Gastrocnemius medialis (tissue), 4 donors: ENCODE results near the gene DCP1B. TPM values are rescaled to one million over a fixed set of nuclear protein-coding genes. Genes with fewer than 3 reads are reported as not detected.

Experiments used
- ATAC-seq, 2 donors: fragments of 150-250 bp; one replicate each; pipeline ENCODE4 v1.9.1; 2016
- DNase-seq, 2 donors: peaks; one replicate each; pipeline ENCODE4 v3.0.0-alpha.2; 2019
- H3K27ac ChIP-seq, 4 donors: fragments of 200-600 bp; sonication (generic); 1 replicate in 1 of 4; 2 replicates in 3 of 4; pipeline ENCODE4 v1.5.1; 2016 to 2018; ENCODE audit warnings: mild to moderate bottlenecking in 2 of 4, moderate library complexity in 1 of 4
- H3K27me3 ChIP-seq, 3 donors: fragments of 200-600 bp; sonication (generic) in 2 of 3; 1 replicate in 1 of 3; 2 replicates in 2 of 3; pipeline versions ENCODE4 v1.5.1 to v1.6.0; 2016 to 2019; ENCODE audit warnings: mild to moderate bottlenecking in 1 of 3, moderate library complexity in 1 of 3
- H3K36me3 ChIP-seq, 2 donors: fragments of 200-600 bp; sonication (generic) in 1 of 2; one replicate each; pipeline ENCODE4 v1.5.1; 2017 to 2018
- H3K4me1 ChIP-seq, 2 donors: fragments of 200-600 bp; sonication (generic) in 1 of 2; one replicate each; pipeline ENCODE4 v1.5.1; 2016 to 2017; ENCODE audit warnings: mild to moderate bottlenecking in 2 of 2
- H3K4me3 ChIP-seq, 4 donors: fragments of 200-600 bp; sonication (generic) in 3 of 4; 1 replicate in 1 of 4; 2 replicates in 3 of 4; pipeline ENCODE4 v1.5.1; 2016 to 2019; ENCODE audit warnings: mild to moderate bottlenecking in 2 of 4
- H3K9me3 ChIP-seq, 3 donors: fragments of 200-600 bp; sonication (generic) in 2 of 3; 1 replicate in 1 of 3; 2 replicates in 2 of 3; pipeline ENCODE4 v1.5.1; 2016 to 2019
- POLR2A ChIP-seq, 2 donors: fragments of 450-650 bp; IDR thresholded peaks; one replicate each; pipeline ENCODE4 v1.6.1; 2017; ENCODE audit warnings: antibody characterized with exemption in 2 of 2, mild to moderate bottlenecking in 2 of 2, moderate library complexity in 2 of 2
- in situ Hi-C, 4 donors: fragments of 200-750 bp; cut with MboI; loops; one replicate each; pipeline versions ENCODE4 v1.15.0 to v1.8.0; 2017; ENCODE audit warnings: low sequenced_read_pairs in 4 of 4
- intact Hi-C: fragments of 100-400 bp; cut with DNase I; formaldehyde crosslinking; loops from one replicate; pipeline ENCODE4 v1.15.1; 2023; ENCODE audit warnings: low total_unique reads
- total RNA-seq, 4 donors: library from RNA; depleted of rRNA; stranded (reverse); fragments of >200 nt; gene quantifications; one replicate each; pipeline versions ENCODE4 v1.1.0 to v1.2.3, GENCODE V29; 2016
- TF ChIP-seq, protein P1 (sequence below), 5 experiments: fragments of 450-650 bp in 3 of 5; fragments of 200-600 bp in 2 of 5; sonication (generic) in 2 of 5; IDR thresholded peaks in 4 of 5; conservative IDR thresholded peaks in 1 of 5; 1 replicate in 4 of 5; 2 replicates in 1 of 5; pipeline ENCODE4 v1.5.1; 2016 to 2019; ENCODE audit warnings: antibody characterized with exemption in 5 of 5, mild to moderate bottlenecking in 3 of 5, moderate library complexity in 3 of 5

Gene DCP1B
- total RNA-seq, 4 donors from 2014 or later, result 11.5 to 13.5 (median 12.4) TPM

DNA sequence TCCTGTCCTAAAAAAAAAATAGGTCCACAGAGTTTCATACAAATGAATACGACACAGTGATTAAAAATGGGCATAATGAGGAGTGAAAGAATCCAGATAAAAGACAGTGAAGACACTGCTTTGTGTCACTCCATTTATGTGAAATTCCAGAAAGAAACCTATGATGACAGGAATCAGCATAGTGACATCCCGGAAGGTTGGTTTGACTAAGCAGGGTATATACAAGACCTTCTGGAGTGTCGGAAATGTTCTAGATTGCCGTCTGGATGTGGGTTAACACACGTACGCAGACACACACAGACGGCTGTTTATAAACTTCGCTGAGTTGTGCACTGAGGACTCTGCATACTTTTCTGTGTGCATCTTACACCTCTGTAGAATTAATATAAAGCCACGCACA lies 72.6 kb downstream of the DCP1B start:
- H3K36me3 ChIP-seq, result no peaks in the 10 kb centered on the region
- H3K27me3 ChIP-seq, result no peaks in the 10 kb centered on the region
- H3K27ac ChIP-seq, result no peak overlapping the region
- DNase-seq, result no peak
- no peak overlapping the region for H3K4me3 ChIP-seq
- peaks cover 23 to 26% of the 10 kb centered on the region in 2 donors for H3K4me1 ChIP-seq
- no peaks in the 10 kb centered on the region for H3K9me3 ChIP-seq
- TF ChIP-seq, protein P1, sequence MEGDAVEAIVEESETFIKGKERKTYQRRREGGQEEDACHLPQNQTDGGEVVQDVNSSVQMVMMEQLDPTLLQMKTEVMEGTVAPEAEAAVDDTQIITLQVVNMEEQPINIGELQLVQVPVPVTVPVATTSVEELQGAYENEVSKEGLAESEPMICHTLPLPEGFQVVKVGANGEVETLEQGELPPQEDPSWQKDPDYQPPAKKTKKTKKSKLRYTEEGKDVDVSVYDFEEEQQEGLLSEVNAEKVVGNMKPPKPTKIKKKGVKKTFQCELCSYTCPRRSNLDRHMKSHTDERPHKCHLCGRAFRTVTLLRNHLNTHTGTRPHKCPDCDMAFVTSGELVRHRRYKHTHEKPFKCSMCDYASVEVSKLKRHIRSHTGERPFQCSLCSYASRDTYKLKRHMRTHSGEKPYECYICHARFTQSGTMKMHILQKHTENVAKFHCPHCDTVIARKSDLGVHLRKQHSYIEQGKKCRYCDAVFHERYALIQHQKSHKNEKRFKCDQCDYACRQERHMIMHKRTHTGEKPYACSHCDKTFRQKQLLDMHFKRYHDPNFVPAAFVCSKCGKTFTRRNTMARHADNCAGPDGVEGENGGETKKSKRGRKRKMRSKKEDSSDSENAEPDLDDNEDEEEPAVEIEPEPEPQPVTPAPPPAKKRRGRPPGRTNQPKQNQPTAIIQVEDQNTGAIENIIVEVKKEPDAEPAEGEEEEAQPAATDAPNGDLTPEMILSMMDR (IDR thresholded peaks at IDR 0.05 in 4 of 5, conservative IDR thresholded peaks at IDR 0.05 in 1 of 5), result no peak
- no peak for TF ChIP-seq POLR2A (IDR thresholded peaks at IDR 0.05)
- intact Hi-C loops, result no loop called here
- in situ Hi-C loops, result no loop called here
- ATAC-seq, result no peak

- TF ChIP-seq POLR2A (IDR thresholded peaks at IDR 0.05), result no peak
- TF ChIP-seq, protein P1 (IDR thresholded peaks at IDR 0.05 in 4 of 5, conservative IDR thresholded peaks at IDR 0.05 in 1 of 5), result no peak
- intact Hi-C loops (no loop called here), in situ Hi-C loops (no loop called here)
- Histone ChIP-seq H3K27ac (no peak overlapping the region), H3K36me3 (no peaks in the 10 kb centered on the region), H3K27me3 (no peaks in the 10 kb centered on the region), H3K9me3 (no peaks in the 10 kb centered on the region), H3K4me1 (peaks cover 21 to 22% of the 10 kb centered on the region in 2 donors), H3K4me3 (no peak overlapping the region)
- DNase-seq (no peak), ATAC-seq (no peak)
Measured at GRCh38 chr12:1930803-1931597, 73.3 kb downstream of the DCP1B start.

DNA sequence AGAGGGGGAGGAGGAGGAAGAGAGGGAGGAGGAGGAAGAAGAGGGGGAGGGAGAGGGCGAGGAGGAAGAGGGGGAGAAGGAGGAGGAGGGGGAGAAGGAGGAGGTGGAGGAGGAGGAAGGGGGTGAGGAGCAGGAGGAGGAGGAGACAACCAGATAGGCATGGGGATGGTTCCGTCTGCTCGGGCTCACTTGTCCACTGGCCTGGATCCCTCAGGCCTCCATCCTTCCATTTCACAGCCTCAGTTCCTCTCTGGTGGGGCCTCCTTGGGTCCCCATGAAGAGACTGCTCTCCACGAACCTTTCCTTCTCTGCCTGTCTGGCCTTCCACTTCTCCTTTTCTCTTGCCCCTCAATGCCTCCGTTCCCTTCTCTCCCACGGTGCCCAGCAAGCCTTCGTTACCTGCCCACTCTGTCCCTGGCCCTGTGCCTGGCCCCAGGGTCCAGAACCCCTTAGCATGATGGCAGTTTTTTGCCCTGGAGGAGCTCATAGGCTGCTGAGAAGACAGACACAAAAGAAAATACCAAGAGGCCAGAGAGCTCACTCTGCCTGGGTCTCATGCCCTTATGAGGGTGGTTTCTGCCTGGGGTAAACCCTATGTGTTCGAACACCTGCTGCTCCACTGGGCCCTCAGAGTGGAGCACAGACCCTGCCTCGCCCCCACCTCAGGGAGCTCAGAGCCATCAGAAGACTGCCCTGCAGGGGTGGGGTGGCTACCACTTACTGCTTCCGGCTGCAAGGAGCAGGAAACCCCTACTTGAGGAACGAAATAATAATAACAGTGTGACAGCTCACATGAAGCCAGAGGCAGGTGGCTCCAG lies 74.1 kb downstream of the DCP1B start:
- in situ Hi-C loops, result no loop called here
- peaks cover 17 to 20% of the 10 kb centered on the region in 2 donors for H3K4me1 ChIP-seq
- DNase-seq (no peak), ATAC-seq (no peak)
- no peak overlapping the region for H3K4me3 ChIP-seq
- no peak for TF ChIP-seq POLR2A (IDR thresholded peaks at IDR 0.05)
- TF ChIP-seq, protein P1 (IDR thresholded peaks at IDR 0.05 in 4 of 5, conservative IDR thresholded peaks at IDR 0.05 in 1 of 5), result no peak
- H3K27me3 ChIP-seq, result no peaks in the 10 kb centered on the region
- intact Hi-C loops, result no loop called here
- H3K36me3 ChIP-seq, result no peaks in the 10 kb centered on the region
- H3K9me3 ChIP-seq, result no peaks in the 10 kb centered on the region
- H3K27ac ChIP-seq, result no peak overlapping the region

- no peaks in the 10 kb centered on the region for H3K9me3 ChIP-seq
- no peaks in the 10 kb centered on the region for H3K27me3 ChIP-seq
- peaks cover 24 to 27% of the 10 kb centered on the region in 2 donors for H3K4me1 ChIP-seq
- H3K36me3 ChIP-seq, result no peaks in the 10 kb centered on the region
- TF ChIP-seq, protein P1 (IDR thresholded peaks at IDR 0.05 in 4 of 5, conservative IDR thresholded peaks at IDR 0.05 in 1 of 5), result no peak
- TF ChIP-seq POLR2A (IDR thresholded peaks at IDR 0.05), result no peak
- no peak overlapping the region for H3K27ac ChIP-seq
- intact Hi-C loops (no loop called here), in situ Hi-C loops (no loop called here)
- H3K4me3 ChIP-seq, result no peak overlapping the region
- no peak for ATAC-seq
- no peak for DNase-seq
Measured at GRCh38 chr12:1929241-1929984, 74.8 kb downstream of the DCP1B start.
